RWPE2 (cell line): ENCODE measurements around the gene BCL11B.

Experiments
- ATAC-seq: fragments of 200-7000 bp; cut with Tn5 transposase; 3 replicates; pipeline ENCODE4 v1.9.1; 2021; ENCODE audit warnings: low read depth
- DNase-seq: peaks from one replicate; pipeline ENCODE4 v3.0.0-alpha.2; 2020; ENCODE audit warnings: low spot score
- H3K27ac ChIP-seq: fragments of 450-650 bp; 2 replicates; pipeline ENCODE4 v1.5.1; 2017; ENCODE audit warnings: mild to moderate bottlenecking; ENCODE audit not compliant: poor library complexity, severe bottlenecking
- H3K27me3 ChIP-seq: fragments of 250-450 bp; sonication (Bioruptor Pico); 2 replicates; pipeline ENCODE4 v1.5.1; 2021; ENCODE audit warnings: mild to moderate bottlenecking, moderate library complexity; ENCODE audit not compliant: insufficient read depth, poor library complexity, severe bottlenecking
- H3K36me3 ChIP-seq: fragments of 250-450 bp; sonication (Bioruptor Pico); 2 replicates; pipeline ENCODE4 v1.5.1; 2020; ENCODE audit warnings: low read depth, mild to moderate bottlenecking, moderate library complexity
- H3K4me1 ChIP-seq: fragments of 250-450 bp; sonication (Bioruptor Pico); 2 replicates; pipeline ENCODE4 v1.5.1; 2021; ENCODE audit warnings: mild to moderate bottlenecking, moderate library complexity; ENCODE audit not compliant: insufficient read depth, poor library complexity, severe bottlenecking
- H3K4me3 ChIP-seq: fragments of 250-450 bp; sonication (Bioruptor Pico); 2 replicates; pipeline ENCODE4 v1.5.1; 2021; ENCODE audit warnings: mild to moderate bottlenecking, moderate library complexity; ENCODE audit not compliant: severe bottlenecking
- H3K9me3 ChIP-seq: fragments of 250-450 bp; sonication (Bioruptor Pico); 2 replicates; pipeline ENCODE4 v1.5.1; 2021; ENCODE audit warnings: mild to moderate bottlenecking, moderate library complexity; ENCODE audit not compliant: severe bottlenecking
- TF ChIP-seq, protein P1 (sequence below): fragments of 450-650 bp; IDR thresholded peaks from one replicate; pipeline ENCODE4 v1.5.1; 2017; ENCODE audit warnings: mild to moderate bottlenecking, moderate library complexity; ENCODE audit not compliant: poor library complexity, severe bottlenecking

The BCL11B gene

DNA sequence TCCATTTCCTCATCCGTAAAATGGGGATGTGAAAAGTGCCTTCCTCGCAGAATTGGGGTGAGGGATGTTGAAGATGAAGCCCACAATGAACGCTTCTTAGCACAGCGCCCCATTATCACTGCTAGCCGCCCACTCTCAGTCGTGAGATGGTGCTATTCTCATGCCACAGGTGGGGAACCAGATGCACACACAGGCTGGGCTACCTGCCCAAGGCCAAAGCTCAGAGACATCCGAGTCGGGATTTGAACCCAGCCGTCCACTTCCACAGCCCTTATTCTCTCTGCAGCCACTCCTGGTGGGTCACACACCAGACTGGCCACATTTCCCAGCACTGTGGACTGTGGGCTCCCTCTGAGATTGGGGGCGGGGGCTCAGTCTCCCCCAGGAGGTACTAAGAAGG, 55.8 kb downstream of the BCL11B start:
- H3K27me3 ChIP-seq = no peaks in the 10 kb centered on the region
- ATAC-seq = no peak
- peaks cover 11% of the 10 kb centered on the region for H3K4me1 ChIP-seq
- H3K4me3 ChIP-seq = no peak overlapping the region
- no peaks in the 10 kb centered on the region for H3K9me3 ChIP-seq
- H3K27ac ChIP-seq = no peak overlapping the region
- no peaks in the 10 kb centered on the region for H3K36me3 ChIP-seq
- DNase-seq = peak; percentile 45
- TF ChIP-seq, protein P1, sequence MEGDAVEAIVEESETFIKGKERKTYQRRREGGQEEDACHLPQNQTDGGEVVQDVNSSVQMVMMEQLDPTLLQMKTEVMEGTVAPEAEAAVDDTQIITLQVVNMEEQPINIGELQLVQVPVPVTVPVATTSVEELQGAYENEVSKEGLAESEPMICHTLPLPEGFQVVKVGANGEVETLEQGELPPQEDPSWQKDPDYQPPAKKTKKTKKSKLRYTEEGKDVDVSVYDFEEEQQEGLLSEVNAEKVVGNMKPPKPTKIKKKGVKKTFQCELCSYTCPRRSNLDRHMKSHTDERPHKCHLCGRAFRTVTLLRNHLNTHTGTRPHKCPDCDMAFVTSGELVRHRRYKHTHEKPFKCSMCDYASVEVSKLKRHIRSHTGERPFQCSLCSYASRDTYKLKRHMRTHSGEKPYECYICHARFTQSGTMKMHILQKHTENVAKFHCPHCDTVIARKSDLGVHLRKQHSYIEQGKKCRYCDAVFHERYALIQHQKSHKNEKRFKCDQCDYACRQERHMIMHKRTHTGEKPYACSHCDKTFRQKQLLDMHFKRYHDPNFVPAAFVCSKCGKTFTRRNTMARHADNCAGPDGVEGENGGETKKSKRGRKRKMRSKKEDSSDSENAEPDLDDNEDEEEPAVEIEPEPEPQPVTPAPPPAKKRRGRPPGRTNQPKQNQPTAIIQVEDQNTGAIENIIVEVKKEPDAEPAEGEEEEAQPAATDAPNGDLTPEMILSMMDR = no peak

DNA sequence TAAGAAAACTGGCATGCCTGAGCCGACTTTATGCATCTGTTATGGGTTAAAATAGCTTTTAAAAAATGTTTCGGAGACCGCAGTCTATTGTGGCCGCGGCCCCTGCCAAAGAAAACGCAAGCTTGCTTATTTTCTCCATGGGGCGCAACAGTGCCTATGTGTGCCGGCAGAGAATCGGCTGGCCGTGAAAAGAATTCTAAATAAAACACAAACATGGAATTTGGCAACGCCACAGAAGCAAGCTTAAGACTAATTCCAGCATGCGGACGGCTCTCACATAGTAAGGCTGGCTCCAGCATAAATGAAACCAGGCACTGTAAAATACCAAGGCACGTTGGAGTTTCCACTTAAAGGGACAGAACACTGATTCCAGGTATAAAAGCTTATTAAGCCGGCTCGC, 56.7 kb downstream of the BCL11B start:
- no peaks in the 10 kb centered on the region for H3K36me3 ChIP-seq
- no peaks in the 10 kb centered on the region for H3K27me3 ChIP-seq
- DNase-seq = no peak
- no peaks in the 10 kb centered on the region for H3K9me3 ChIP-seq
- peaks cover 11% of the 10 kb centered on the region for H3K4me1 ChIP-seq
- H3K27ac ChIP-seq = no peak overlapping the region
- ATAC-seq = no peak
- TF ChIP-seq, protein P1 = no peak
- no peak overlapping the region for H3K4me3 ChIP-seq

DNA sequence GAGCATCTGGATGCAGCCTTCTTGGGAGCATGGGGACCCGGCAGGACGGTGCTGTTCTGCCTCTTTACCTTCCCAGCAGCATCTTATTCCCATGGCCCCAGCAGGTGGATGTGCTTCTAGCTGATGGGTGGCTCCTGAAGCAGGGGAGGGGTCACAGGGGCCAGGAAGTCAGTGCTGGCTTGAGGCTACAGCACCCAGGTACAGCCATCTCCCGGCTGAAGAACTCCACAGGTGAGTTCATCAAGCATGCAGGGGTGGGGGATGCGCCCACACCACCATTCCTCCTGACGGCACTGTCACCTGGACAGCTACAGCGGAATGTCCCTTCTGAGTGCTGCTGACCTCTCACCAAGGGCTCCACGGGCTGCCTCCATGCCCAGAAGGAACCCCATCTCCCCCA, 57.3 kb downstream of the BCL11B start:
- Histone ChIP-seq H3K27me3 (no peaks in the 10 kb centered on the region), H3K36me3 (no peaks in the 10 kb centered on the region), H3K9me3 (no peaks in the 10 kb centered on the region), H3K4me3 (no peak overlapping the region), H3K4me1 (peaks cover 11% of the 10 kb centered on the region), H3K27ac (no peak overlapping the region)
- TF ChIP-seq, protein P1 = no peak
- ATAC-seq (no peak), DNase-seq (no peak)

DNA sequence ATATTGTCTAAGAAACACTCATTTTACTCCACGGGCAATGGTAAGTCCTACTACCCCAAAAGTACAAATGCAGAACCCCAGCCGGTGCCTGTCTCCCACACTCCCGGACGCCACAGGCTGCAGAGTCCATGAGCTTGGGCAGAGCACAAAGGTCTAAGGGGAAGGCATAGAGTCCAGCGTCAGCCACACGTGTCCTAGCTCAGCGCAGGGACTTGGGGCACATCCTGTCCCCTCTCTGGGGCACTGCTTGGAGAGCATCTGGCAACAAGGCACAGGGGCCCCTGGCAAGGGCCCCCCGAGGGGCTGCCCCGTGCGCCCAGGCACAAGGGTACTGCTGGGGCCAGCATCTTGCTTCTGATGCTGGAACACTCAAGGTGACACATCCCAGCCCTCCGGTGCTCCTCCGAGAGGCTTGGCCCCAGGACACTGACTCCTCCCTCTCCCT, 58.4 kb downstream of the BCL11B start:
- Histone ChIP-seq H3K27me3 (no peaks in the 10 kb centered on the region), H3K36me3 (no peaks in the 10 kb centered on the region), H3K9me3 (no peaks in the 10 kb centered on the region), H3K4me3 (no peak overlapping the region), H3K4me1 (peaks cover 9% of the 10 kb centered on the region), H3K27ac (no peak overlapping the region)
- DNase-seq (no peak), ATAC-seq (no peak)
- TF ChIP-seq, protein P1 = no peak

DNA sequence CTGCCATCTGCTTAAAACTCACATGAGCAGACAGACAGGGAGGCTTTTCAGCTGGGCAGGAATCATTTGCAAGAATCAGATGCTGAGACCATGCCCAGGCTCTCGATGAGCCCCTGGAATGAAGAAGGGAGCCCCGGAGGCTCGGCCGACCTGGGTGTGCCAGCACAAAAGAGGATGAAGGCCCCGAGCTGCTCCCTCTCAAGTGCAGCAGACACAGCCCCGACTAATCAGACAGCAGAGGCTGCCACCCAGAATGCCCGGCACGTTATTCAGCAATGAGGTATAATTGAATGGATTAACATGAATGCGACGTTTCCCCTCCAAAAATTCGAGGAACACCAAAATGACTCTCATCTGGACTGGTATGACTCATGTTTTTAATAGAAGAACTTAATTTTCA, 58.9 kb downstream of the BCL11B start:
- DNase-seq = no peak
- H3K4me1 ChIP-seq = peaks cover 5% of the 10 kb centered on the region
- H3K9me3 ChIP-seq = no peaks in the 10 kb centered on the region
- no peak overlapping the region for H3K27ac ChIP-seq
- TF ChIP-seq, protein P1 = no peak
- H3K4me3 ChIP-seq = no peak overlapping the region
- no peaks in the 10 kb centered on the region for H3K36me3 ChIP-seq
- H3K27me3 ChIP-seq = no peaks in the 10 kb centered on the region
- no peak for ATAC-seq
